Activated CD4-positive, alpha-beta T cell treated with anti-CD3 and anti-CD28 coated beads, Interleukin-2, amount 10 ng/mL, durations not matched to agents 24 days and 14 days (primary cell): ENCODE results near the gene LRP3. TPM values are rescaled to one million over a fixed set of nuclear protein-coding genes. Genes with fewer than 3 reads are reported as not detected.
A peak's percentile ranks its signal among the peaks of the same experiment; 100 is the strongest.
"Not testable (repeated sequence)": the region's sequence is repeated elsewhere in the genome, so short reads cannot be mapped to it uniquely, and the experiment has no call there.

Experiments used
- DNase-seq: peaks from one replicate; pipeline ENCODE4 v3.0.0; 2022
- H3K27ac Mint-ChIP-seq: one replicate; pipeline ENCODE4 v1.8.0; 2022; ENCODE audit warnings: mild to moderate bottlenecking, mixed read lengths
- H3K27me3 Mint-ChIP-seq: one replicate; pipeline ENCODE4 v1.8.0; 2022; ENCODE audit warnings: mixed read lengths
- H3K36me3 Mint-ChIP-seq: one replicate; pipeline ENCODE4 v1.8.0; 2022; ENCODE audit warnings: low read depth, mild to moderate bottlenecking, mixed read lengths
- H3K4me1 Mint-ChIP-seq: one replicate; pipeline ENCODE4 v1.8.0; 2021; ENCODE audit warnings: mixed read lengths
- H3K4me3 Mint-ChIP-seq: one replicate; pipeline ENCODE4 v1.8.0; 2022; ENCODE audit warnings: mild to moderate bottlenecking, moderate library complexity, mixed read lengths
- H3K9me3 Mint-ChIP-seq: one replicate; pipeline ENCODE4 v1.8.0; 2021; ENCODE audit warnings: mixed read lengths
- intact Hi-C: fragments of 100-400 bp; cut with micrococcal nuclease; formaldehyde crosslinking; loops from one replicate; pipeline ENCODE4 v1.15.1; 2023
- total RNA-seq: library from RNA; stranded (reverse); gene quantifications from 2 replicates; pipeline ENCODE4 v1.2.3, GENCODE V29; 2022

The LRP3 gene
- total RNA-seq, 1 donor from 2014 or later, result 0.23 TPM

- no peak for DNase-seq
- intact Hi-C loops, result no loop called here
- Mint-ChIP-seq H3K27ac (no peak overlapping the region), H3K9me3 (peaks cover 4% of the 10 kb centered on the region), H3K27me3 (peaks cover under 1% of the 10 kb centered on the region), H3K4me3 (no peak overlapping the region), H3K36me3 (peaks cover 6% of the 10 kb centered on the region), H3K4me1 (peaks cover 25% of the 10 kb centered on the region)
Observed at GRCh38 chr19:33163481-33163880, 30.6 kb upstream of the LRP3 start.

GRCh38 chr19:33166037-33166436 lies 28.1 kb upstream of the LRP3 start:
- DNase-seq, H3K27ac Mint-ChIP-seq, H3K4me1 Mint-ChIP-seq, H3K36me3 Mint-ChIP-seq, H3K27me3 Mint-ChIP-seq, H3K4me3 Mint-ChIP-seq, intact Hi-C loops: not testable (repeated sequence)
- peaks cover 12% of the 10 kb centered on the region for H3K9me3 Mint-ChIP-seq

- peaks cover 6% of the 10 kb centered on the region for H3K36me3 Mint-ChIP-seq
- peaks cover 3% of the 10 kb centered on the region for H3K4me1 Mint-ChIP-seq
- H3K27ac Mint-ChIP-seq, result no peak overlapping the region
- H3K27me3 Mint-ChIP-seq, result peaks cover 3% of the 10 kb centered on the region
- DNase-seq, result no peak
- H3K4me3 Mint-ChIP-seq, result no peak overlapping the region
- intact Hi-C loops, result no loop called here
- H3K9me3 Mint-ChIP-seq, result peaks cover 12% of the 10 kb centered on the region
Observed at GRCh38 chr19:33167438-33167837, 26.7 kb upstream of the LRP3 start.

DNA sequence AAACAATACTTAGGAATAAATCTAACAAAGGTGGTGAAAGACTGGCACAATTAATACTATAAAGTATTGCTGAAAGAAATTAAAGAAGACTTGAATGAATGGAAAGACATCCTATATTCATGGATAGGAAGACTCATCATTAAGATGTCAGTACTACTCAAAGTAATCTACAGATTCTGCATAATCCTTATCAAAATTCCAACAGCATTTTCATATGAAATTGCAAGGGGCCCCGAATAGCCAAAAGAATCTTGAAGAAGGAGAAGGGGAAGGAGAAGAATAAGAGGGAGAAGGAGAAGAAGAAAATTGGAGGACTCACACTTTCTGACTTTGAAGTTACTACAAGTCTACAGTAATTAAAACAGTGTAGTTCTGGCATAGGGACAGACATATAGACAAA lies 25.6 kb upstream of the LRP3 start:
- Mint-ChIP-seq H3K27ac (no peak overlapping the region), H3K36me3 (peaks cover 8% of the 10 kb centered on the region), H3K4me3 (no peak overlapping the region), H3K27me3 (peaks cover 3% of the 10 kb centered on the region), H3K9me3 (peaks cover 12% of the 10 kb centered on the region), H3K4me1 (peaks cover 4% of the 10 kb centered on the region)
- no peak for DNase-seq
- intact Hi-C loops, result no loop called here

DNA sequence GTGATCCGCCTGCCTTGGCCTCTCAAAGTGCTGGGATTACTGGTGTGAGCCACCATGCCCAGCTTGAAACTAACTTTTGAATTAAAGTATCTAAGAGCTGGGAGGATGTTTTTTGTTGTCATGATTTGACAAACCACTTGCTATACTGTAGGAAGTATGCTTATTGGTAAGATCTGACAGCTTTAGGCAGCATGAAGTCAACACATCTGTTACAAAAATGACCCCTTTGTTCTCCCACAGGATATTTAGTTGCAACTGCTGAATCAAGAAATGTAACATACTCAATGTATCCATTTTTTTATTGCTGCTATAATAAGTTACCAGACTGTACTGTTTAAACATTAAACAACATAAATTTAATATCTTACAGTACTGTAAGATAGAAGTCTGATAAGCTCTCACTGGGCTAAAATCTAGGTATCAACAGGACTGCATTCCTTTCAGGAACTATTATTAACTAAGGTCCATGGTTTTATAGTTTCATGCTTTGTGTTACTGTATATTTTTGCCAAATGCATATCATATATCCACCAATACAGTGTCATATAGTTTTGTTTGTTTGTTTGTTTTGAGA lies 22.8 kb upstream of the LRP3 start:
- H3K9me3 Mint-ChIP-seq, result peaks cover 12% of the 10 kb centered on the region
- intact Hi-C loops, result loop anchor here (10.0 kb wide), 1 partner anchor 767 kb away; the partner anchor contains the start of gene DPY19L3
- H3K4me1 Mint-ChIP-seq, result peaks cover 18% of the 10 kb centered on the region
- no peak for DNase-seq
- H3K27ac Mint-ChIP-seq, result no peak overlapping the region
- peaks cover 8% of the 10 kb centered on the region for H3K36me3 Mint-ChIP-seq
- H3K4me3 Mint-ChIP-seq, result no peak overlapping the region
- H3K27me3 Mint-ChIP-seq, result peaks cover 3% of the 10 kb centered on the region

DNA sequence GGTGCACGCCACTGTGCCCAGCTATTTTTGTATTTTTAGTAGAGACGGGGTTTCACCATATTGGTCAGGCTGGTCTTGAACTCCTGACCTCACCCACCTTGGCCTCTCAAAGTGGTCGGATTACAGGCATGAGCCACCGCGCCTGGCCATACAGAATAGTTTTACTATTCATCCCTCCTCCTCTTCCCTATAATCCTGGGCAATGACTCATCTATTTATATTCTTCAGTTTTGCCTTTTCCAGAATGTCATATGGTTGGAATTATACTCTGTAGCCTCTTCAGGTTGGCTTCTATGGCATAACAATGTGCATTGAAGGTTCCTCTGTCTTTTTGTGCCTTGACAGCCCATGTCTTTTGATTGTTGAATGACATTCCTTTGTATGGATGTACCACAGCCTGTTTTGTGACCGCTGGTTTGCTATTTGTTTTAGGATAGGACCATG lies 22.2 kb upstream of the LRP3 start:
- H3K4me3 Mint-ChIP-seq, result no peak overlapping the region
- peaks cover 21% of the 10 kb centered on the region for H3K4me1 Mint-ChIP-seq
- DNase-seq, result no peak
- peaks cover 11% of the 10 kb centered on the region for H3K36me3 Mint-ChIP-seq
- H3K27me3 Mint-ChIP-seq, result peaks cover 6% of the 10 kb centered on the region
- intact Hi-C loops, result loop anchor here (10.0 kb wide), 1 partner anchor 767 kb away; the partner anchor contains the start of gene DPY19L3
- H3K27ac Mint-ChIP-seq, result no peak overlapping the region
- H3K9me3 Mint-ChIP-seq, result peaks cover 16% of the 10 kb centered on the region

- Mint-ChIP-seq H3K4me3 (no peak overlapping the region), H3K9me3 (peaks cover 5% of the 10 kb centered on the region), H3K27ac (no peak overlapping the region), H3K27me3 (peaks cover 7% of the 10 kb centered on the region), H3K4me1 (peaks cover 33% of the 10 kb centered on the region), H3K36me3 (peaks cover 8% of the 10 kb centered on the region)
- intact Hi-C loops, result loop anchor here (10.0 kb wide), 1 partner anchor 769 kb away; the partner anchor contains the start of gene DPY19L3
- DNase-seq, result no peak
Observed at GRCh38 chr19:33174186-33174585, 19.9 kb upstream of the LRP3 start.

GRCh38 chr19:33175156-33175782 lies 18.9 kb upstream of the LRP3 start:
- Mint-ChIP-seq H3K4me3 (peak overlapping the region; percentile 91), H3K9me3 (peaks cover 4% of the 10 kb centered on the region), H3K27me3 (peaks cover 11% of the 10 kb centered on the region), H3K4me1 (peaks cover 33% of the 10 kb centered on the region), H3K36me3 (peaks cover 8% of the 10 kb centered on the region), H3K27ac (peak overlapping the region; percentile 29)
- DNase-seq, result no peak
- intact Hi-C loops, result loop anchor here (5.0 to 10.0 kb wide), 3 partner anchors 498 to 770 kb away; partner anchors contain the start of genes ANKRD27, DPY19L3, KCTD15 and RGS9BP

DNA sequence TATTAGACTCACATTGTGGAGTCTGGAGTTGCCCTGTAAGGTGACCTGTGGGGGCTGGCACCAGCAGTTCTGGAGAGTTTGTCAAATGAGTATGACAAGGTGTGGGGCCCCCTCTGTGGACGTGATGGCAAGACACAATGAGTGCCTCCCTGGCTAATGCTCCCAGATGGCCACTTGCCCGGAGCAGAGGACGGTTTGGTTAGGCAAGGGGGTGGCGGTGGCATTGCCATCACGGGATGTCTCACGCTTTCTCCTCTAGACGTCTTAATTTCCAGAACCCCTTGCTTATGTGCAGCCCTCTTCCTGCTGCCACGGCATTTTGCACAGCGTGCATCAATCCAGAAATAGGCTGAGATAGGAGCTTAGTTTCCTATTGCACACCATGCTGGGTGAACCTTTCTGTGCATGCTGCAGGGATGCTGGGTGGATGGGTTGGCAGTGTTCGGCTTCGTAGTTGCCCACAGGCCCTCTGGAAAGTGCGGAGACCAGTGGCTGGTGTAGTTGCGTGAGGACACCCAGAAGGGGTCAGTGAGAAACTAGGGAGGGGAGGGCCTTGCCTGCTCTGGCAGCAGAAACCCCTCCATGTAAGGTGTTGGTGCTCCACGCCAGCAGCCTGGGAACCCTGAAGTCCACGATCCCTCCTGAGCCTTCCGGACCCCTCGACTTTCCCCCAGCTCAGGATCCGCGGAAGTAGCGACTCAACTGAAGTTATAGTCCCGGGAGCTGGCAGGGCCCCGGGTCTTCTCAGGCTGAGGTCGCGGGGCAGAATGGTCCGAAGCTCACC lies 18.1 kb upstream of the LRP3 start:
- Mint-ChIP-seq H3K27ac (peak overlapping the region; percentile 99), H3K4me3 (peak overlapping the region; percentile 91), H3K27me3 (peaks cover 11% of the 10 kb centered on the region), H3K36me3 (peaks cover 8% of the 10 kb centered on the region), H3K4me1 (peaks cover 33% of the 10 kb centered on the region), H3K9me3 (peaks cover 4% of the 10 kb centered on the region)
- intact Hi-C loops, result loop anchor here (2.0 to 10.0 kb wide), 5 partner anchors 31 to 771 kb away; partner anchors contain the start of genes ANKRD27, DPY19L3, FAAP24 and KCTD15
- DNase-seq, result no peak

- peaks cover 8% of the 10 kb centered on the region for H3K36me3 Mint-ChIP-seq
- peaks cover 4% of the 10 kb centered on the region for H3K9me3 Mint-ChIP-seq
- peak; percentile 99 for DNase-seq
- intact Hi-C loops, result loop anchor here (1.0 to 10.0 kb wide), 9 partner anchors 17 to 772 kb away; partner anchors contain the start of genes ANKRD27, CEBPG, DPY19L3 and FAAP24
- peaks cover 11% of the 10 kb centered on the region for H3K27me3 Mint-ChIP-seq
- peak overlapping the region; percentile 91 for H3K4me3 Mint-ChIP-seq
- H3K4me1 Mint-ChIP-seq, result peaks cover 33% of the 10 kb centered on the region
- peak overlapping the region; percentile 99 for H3K27ac Mint-ChIP-seq
Observed at GRCh38 chr19:33176670-33177416, 17.3 kb upstream of the LRP3 start.

- intact Hi-C loops, result loop anchor here (1.0 to 10.0 kb wide), 9 partner anchors 17 to 773 kb away; partner anchors contain the start of genes ANKRD27, CEBPG, DPY19L3 and FAAP24
- H3K4me3 Mint-ChIP-seq, result peak overlapping the region; percentile 91
- peaks cover 11% of the 10 kb centered on the region for H3K27me3 Mint-ChIP-seq
- peak overlapping the region; percentile 99 for H3K27ac Mint-ChIP-seq
- H3K4me1 Mint-ChIP-seq, result peaks cover 31% of the 10 kb centered on the region
- DNase-seq, result no peak
- H3K9me3 Mint-ChIP-seq, result peaks cover 4% of the 10 kb centered on the region
- H3K36me3 Mint-ChIP-seq, result peaks cover 6% of the 10 kb centered on the region
Observed at GRCh38 chr19:33177417-33177979, 16.6 kb upstream of the LRP3 start.

DNA sequence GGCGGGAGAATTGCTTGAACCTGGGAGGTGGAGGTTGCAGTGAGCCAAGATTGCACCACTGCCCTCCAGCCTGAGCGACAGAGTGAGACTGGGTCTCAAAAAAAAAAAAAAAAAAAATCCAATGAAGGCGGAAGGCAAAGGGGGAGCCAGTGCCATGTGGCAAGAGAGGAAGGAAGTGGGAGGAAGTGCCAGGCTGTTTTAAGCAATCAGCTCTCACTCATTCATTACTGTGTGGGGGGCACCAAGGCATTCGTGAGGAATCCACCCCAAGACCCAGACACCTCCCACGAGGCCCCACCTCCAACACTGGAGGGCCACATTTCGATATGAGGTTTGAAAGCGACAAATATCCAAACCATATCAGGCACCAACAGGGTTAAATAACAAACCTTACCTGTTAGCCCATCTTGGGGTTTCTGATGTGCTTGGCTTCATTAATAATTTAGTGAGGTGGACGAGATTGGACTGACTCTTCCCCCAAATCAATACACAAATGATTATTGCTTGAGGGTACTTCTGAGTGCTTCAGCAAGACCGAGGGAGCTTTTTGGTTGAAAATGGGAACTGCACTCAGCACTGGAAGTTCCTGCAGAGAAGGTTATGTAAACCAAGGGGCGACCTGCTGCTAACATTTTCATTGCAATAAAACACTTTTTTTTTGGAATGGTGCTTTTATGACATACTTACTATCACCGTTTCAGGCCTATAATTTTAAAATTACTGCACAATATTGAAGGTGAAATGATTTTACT lies 7.5 kb upstream of the LRP3 start:
- H3K4me3 Mint-ChIP-seq, result no peak overlapping the region
- H3K4me1 Mint-ChIP-seq, result no peaks in the 10 kb centered on the region

More for the DNA sequence above, 7.5 kb upstream of the LRP3 start:
- DNase-seq, result no peak
- H3K27me3 Mint-ChIP-seq, result peaks cover 12% of the 10 kb centered on the region
- no peaks in the 10 kb centered on the region for H3K36me3 Mint-ChIP-seq
- no peak overlapping the region for H3K27ac Mint-ChIP-seq
- H3K9me3 Mint-ChIP-seq, result no peaks in the 10 kb centered on the region
- intact Hi-C loops, result no loop called here
